HCT116 (cell line): ENCODE results near the gene GSG1L. TPM values are rescaled to one million over a fixed set of nuclear protein-coding genes. Genes with fewer than 3 reads are reported as not detected.

ENCODE experiments used
- ATAC-seq: fragments of 200-7000 bp; cut with Tn5 transposase; 2 replicates; pipeline ENCODE4 v1.9.1; 2020; ENCODE audit warnings: mild to moderate bottlenecking, moderate library complexity
- BruUV-seq: library from RNA; stranded (reverse); fragments of 400-500 nt; replicated peaks from 2 replicates; lab custom pipeline; 2021; lab: Mats Ljungman, UMichigan
- CTCF ChIA-PET: fragments of 300-600 bp; sonication (Branson Sonifier 250); formaldehyde crosslinking; loops from one replicate; lab custom pipeline; 2021; ENCODE audit warnings: antibody characterized with exemption; lab: Charles Lee
- POLR2A ChIA-PET: fragments of 300-600, 350-600 bp; sonication (Branson Sonifier 250); formaldehyde crosslinking; loops from one replicate; lab custom pipeline; 2021; ENCODE audit warnings: antibody characterized with exemption; lab: Charles Lee
- RAD21 ChIA-PET, 2 experiments: fragments of 300-600 bp; sonication (Branson Sonifier 250); formaldehyde crosslinking; loops; one replicate each; lab custom pipeline; 2023; ENCODE audit warnings: low total read pairs in 2 of 2; ENCODE audit not compliant: uncharacterized antibody in 2 of 2, unreplicated experiment in 2 of 2, low non-redundant PET in 1 of 2; lab: Charles Lee
- DNase-seq: peaks from one replicate; pipeline ENCODE4 v3.0.0-alpha.2; 2010; ENCODE audit warnings: low read depth, low spot score
- H2AFZ ChIP-seq: fragments of 200-600 bp; shearing (Covaris generic), sonication (generic); 2 replicates; pipeline ENCODE4 v1.6.1; 2017; ENCODE audit warnings: low read depth, mixed run types, mixed read lengths, antibody characterized with exemption, low read length; ENCODE audit not compliant: poor library complexity, severe bottlenecking
- H3K27ac ChIP-seq: 2 replicates; pipeline ENCODE4 v1.5.1; 2012; ENCODE audit warnings: low read depth, low read length
- H3K27me3 ChIP-seq: fragments of 200-600 bp; sonication (generic); 2 replicates; pipeline ENCODE4 v1.6.1; 2016; ENCODE audit warnings: mixed run types, low read length, mixed read lengths; ENCODE audit not compliant: insufficient read depth
- H3K36me3 ChIP-seq, 2 experiments: fragments of 200-500 bp in 1 of 2; fragments of 200-600 bp in 1 of 2; sonication (Bioruptor generic) in 1 of 2; sonication (generic) in 1 of 2; 2 replicates each; pipeline versions ENCODE4 v1.5.1 to v1.6.1; 2014 to 2016; ENCODE audit warnings: low read length in 2 of 2, inconsistent platforms in 1 of 2, mixed read lengths in 1 of 2, mixed run types in 1 of 2; ENCODE audit not compliant: insufficient read depth in 2 of 2, control insufficient read depth in 1 of 2
- H3K4me1 ChIP-seq, 2 experiments: fragments of 200-600 bp in 1 of 2; sonication (generic) in 1 of 2; 2 replicates each; pipeline versions ENCODE4 v1.5.1 to v1.6.1; 2012 to 2017; ENCODE audit warnings: low read length in 2 of 2, inconsistent platforms in 1 of 2, mild to moderate bottlenecking in 1 of 2, mixed read lengths in 1 of 2, mixed run types in 1 of 2, moderate library complexity in 1 of 2; ENCODE audit not compliant: insufficient read depth in 2 of 2, control insufficient read depth in 1 of 2
- H3K4me2 ChIP-seq: fragments of 200-600 bp; sonication (generic); 2 replicates; pipeline ENCODE4 v1.6.1; 2017; ENCODE audit warnings: mixed run types, low read length, mixed read lengths
- H3K4me3 ChIP-seq, 2 experiments: fragments of 200-600 bp in 1 of 2; sonication (generic) in 1 of 2; replicated peaks in 1 of 2; 2 replicates each; pipeline ENCODE4 v1.5.1; 2011 to 2016; ENCODE audit warnings: low read length in 2 of 2, control low read depth in 1 of 2, low read depth in 1 of 2, mild to moderate bottlenecking in 1 of 2, mixed read lengths in 1 of 2, mixed run types in 1 of 2
- H3K79me2 ChIP-seq: fragments of 200-600 bp; sonication (generic); 2 replicates; pipeline ENCODE4 v1.6.1; 2017; ENCODE audit warnings: mild to moderate bottlenecking, mixed run types, low read length, moderate library complexity, mixed read lengths; ENCODE audit not compliant: insufficient read depth
- H3K9ac ChIP-seq: fragments of 200-600 bp; sonication (generic); 2 replicates; pipeline ENCODE4 v1.6.1; 2016; ENCODE audit warnings: low read length, mixed read lengths
- H3K9me2 ChIP-seq: fragments of 200-600 bp; sonication (generic), shearing (Covaris generic); 2 replicates; pipeline ENCODE4 v1.6.1; 2017; ENCODE audit warnings: mixed run types, mild to moderate bottlenecking, moderate library complexity; ENCODE audit not compliant: insufficient read depth
- H3K9me3 ChIP-seq, 2 experiments: fragments of 200-500 bp in 1 of 2; fragments of 200-600 bp in 1 of 2; sonication (Bioruptor generic) in 1 of 2; sonication (generic) in 1 of 2; 2 replicates each; pipeline ENCODE4 v1.6.1; 2014 to 2017; ENCODE audit warnings: low read length in 2 of 2, mixed read lengths in 2 of 2, inconsistent platforms in 1 of 2, low read depth in 1 of 2, mild to moderate bottlenecking in 1 of 2, mixed run types in 1 of 2, moderate library complexity in 1 of 2; ENCODE audit not compliant: control insufficient read depth in 1 of 2, insufficient read depth in 1 of 2
- H4K20me1 ChIP-seq: fragments of 200-600 bp; sonication (generic), shearing (Covaris generic); 2 replicates; pipeline ENCODE4 v1.6.1; 2017; ENCODE audit warnings: mixed run types, mild to moderate bottlenecking, moderate library complexity; ENCODE audit not compliant: insufficient read depth
- CBX3 ChIP-seq: IDR thresholded peaks from 2 replicates; pipeline ENCODE4 v1.6.1; 2012; ENCODE audit warnings: low read depth
- CEBPB ChIP-seq: IDR thresholded peaks from 2 replicates; pipeline ENCODE4 v1.6.1; 2012; ENCODE audit warnings: low read depth
- EGR1 ChIP-seq: IDR thresholded peaks from 2 replicates; pipeline ENCODE4 v1.6.1; 2012; ENCODE audit warnings: low read depth
- EZH2phosphoT487 ChIP-seq: fragments of 200-600 bp; IDR thresholded peaks from 2 replicates; pipeline ENCODE4 v1.6.1; 2018; ENCODE audit warnings: antibody characterized with exemption, borderline replicate concordance
- FOSL1 ChIP-seq: IDR thresholded peaks from 2 replicates; pipeline ENCODE4 v1.6.1; 2012; ENCODE audit warnings: low read depth
- JUND ChIP-seq: IDR thresholded peaks from 2 replicates; pipeline ENCODE4 v1.6.1; 2012
- POLR2AphosphoS5 ChIP-seq: IDR thresholded peaks from 2 replicates; pipeline ENCODE4 v1.6.1; 2011; ENCODE audit warnings: mild to moderate bottlenecking, low read depth, low read length, moderate library complexity
- RAD21 ChIP-seq: IDR thresholded peaks from 2 replicates; pipeline ENCODE4 v1.6.1; 2012; ENCODE audit warnings: low read depth, mild to moderate bottlenecking
- SIN3A ChIP-seq: IDR thresholded peaks from 2 replicates; pipeline ENCODE4 v1.6.1; 2012; ENCODE audit warnings: low read depth
- SP1 ChIP-seq: IDR thresholded peaks from 2 replicates; pipeline ENCODE4 v1.6.1; 2012; ENCODE audit warnings: low read depth
- TCF7L2 ChIP-seq: IDR thresholded peaks from 2 replicates; pipeline ENCODE4 v1.7.0; 2011; ENCODE audit warnings: borderline replicate concordance, inconsistent platforms; ENCODE audit not compliant: insufficient read depth, insufficient read length; ENCODE audit errors: extremely low read depth
- YY1 ChIP-seq: IDR thresholded peaks from 2 replicates; pipeline ENCODE4 v1.6.1; 2011; ENCODE audit warnings: low read length, low read depth, moderate library complexity, mild to moderate bottlenecking; ENCODE audit not compliant: insufficient replicate concordance; ENCODE audit errors: extremely low read depth
- ZFX ChIP-seq: fragments of 450-650 bp; IDR thresholded peaks from 2 replicates; pipeline ENCODE4 v1.6.1; 2017
- ZNF274 ChIP-seq: fragments of 200-500 bp; sonication (Bioruptor generic); IDR thresholded peaks from 2 replicates; pipeline ENCODE4 v1.6.1; 2014; ENCODE audit warnings: mild to moderate bottlenecking, low read depth, low read length, inconsistent platforms
- intact Hi-C: fragments of 100-400 bp; cut with micrococcal nuclease; formaldehyde crosslinking; loops from 2 replicates; pipeline ENCODE4 v1.10.0; 2022
- total RNA-seq: library from RNA; stranded (reverse); gene quantifications from one replicate; pipeline ENCODE4 v1.2.1, GENCODE V29; 2021; ENCODE audit not compliant: unreplicated experiment
- TF ChIP-seq, protein P1 (sequence below): IDR thresholded peaks from 2 replicates; pipeline ENCODE4 v1.6.1; 2012; ENCODE audit warnings: low read depth
- TF ChIP-seq, protein P2 (sequence below): IDR thresholded peaks from 2 replicates; pipeline ENCODE4 v1.6.1; 2012
- TF ChIP-seq, protein P3 (sequence below), 3 experiments: fragments of 200-600 bp in 1 of 3; sonication (generic) in 1 of 3; IDR thresholded peaks in 2 of 3; conservative IDR thresholded peaks in 1 of 3; 2 replicates each; pipeline ENCODE4 v1.5.1; 2012 to 2017; ENCODE audit warnings: low read depth in 2 of 3, low read length in 2 of 3, antibody characterized with exemption in 1 of 3, borderline replicate concordance in 1 of 3, control low read depth in 1 of 3, mild to moderate bottlenecking in 1 of 3, mixed read lengths in 1 of 3, mixed run types in 1 of 3, moderate library complexity in 1 of 3; ENCODE audit not compliant: insufficient read depth in 1 of 3

GSG1L gene
- total RNA-seq, 1 experiment from 2014 or later: not detected

DNA sequence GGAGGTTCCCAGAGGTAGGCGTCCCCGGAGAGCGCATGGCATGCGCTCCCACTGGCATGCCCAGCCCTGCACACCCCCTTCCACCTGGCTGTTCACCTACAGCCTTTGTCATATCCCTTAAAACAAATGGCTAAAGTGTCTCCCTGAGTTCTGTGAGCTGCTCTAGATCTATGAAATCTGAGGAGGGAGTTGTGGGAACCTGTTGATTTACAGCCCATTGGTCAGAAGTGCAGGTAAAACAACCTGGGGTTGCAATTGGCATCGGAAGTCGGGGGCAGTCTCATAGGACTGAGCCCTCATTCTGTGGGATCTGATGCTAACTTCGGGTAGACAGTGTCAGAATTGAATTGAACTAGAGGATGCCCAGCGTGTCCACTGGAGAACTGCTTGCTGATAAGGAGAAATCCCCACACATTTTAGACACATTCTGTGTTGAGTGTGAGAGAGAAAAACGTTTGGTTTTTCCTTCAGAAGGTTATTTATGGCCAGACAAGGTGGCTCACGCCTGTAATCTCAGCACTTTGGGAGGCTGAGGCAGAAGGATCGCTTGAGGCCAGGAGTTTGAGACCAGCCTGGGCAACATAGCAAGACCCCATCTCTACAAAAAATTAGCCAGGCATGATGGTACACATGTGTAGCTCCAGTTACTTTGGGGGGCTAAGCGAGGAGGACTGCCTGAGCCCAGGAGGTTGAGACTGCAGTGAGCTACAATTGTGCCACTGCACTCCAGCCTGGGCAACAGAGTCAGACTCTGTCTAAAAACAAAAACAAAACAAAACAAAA, 22.1 kb upstream of the GSG1L start:
- POLR2A ChIA-PET: no interaction called here

More for the DNA sequence above, 22.1 kb upstream of the GSG1L start:
- no peaks in the 10 kb centered on the region for H3K36me3 ChIP-seq
- DNase-seq (no peak), ATAC-seq (no peak)
- H3K4me2 ChIP-seq: no peak overlapping the region
- H3K9me2 ChIP-seq: no peaks in the 10 kb centered on the region
- no peaks in the 10 kb centered on the region for H3K79me2 ChIP-seq
- no peaks in the 10 kb centered on the region for H3K9me3 ChIP-seq
- ChIA-PET CTCF (no interaction called here), RAD21 (no interaction called here)
- no peaks in the 10 kb centered on the region for H3K27me3 ChIP-seq
- H3K4me1 ChIP-seq: peaks cover 0 to under 1% of the 10 kb centered on the region in 2 experiments; a peak in 1 of 4 replicates
- no peak overlapping the region for H2AFZ ChIP-seq
- H4K20me1 ChIP-seq: no peaks in the 10 kb centered on the region
- H3K9ac ChIP-seq: no peak overlapping the region
- intact Hi-C loops: no loop called here
- BruUV-seq: no TSS peak
- no peak overlapping the region for H3K4me3 ChIP-seq
- TF ChIP-seq YY1: no peak
- no peak for TF ChIP-seq CBX3
- TF ChIP-seq POLR2AphosphoS5: no peak
- TF ChIP-seq, protein P1, sequence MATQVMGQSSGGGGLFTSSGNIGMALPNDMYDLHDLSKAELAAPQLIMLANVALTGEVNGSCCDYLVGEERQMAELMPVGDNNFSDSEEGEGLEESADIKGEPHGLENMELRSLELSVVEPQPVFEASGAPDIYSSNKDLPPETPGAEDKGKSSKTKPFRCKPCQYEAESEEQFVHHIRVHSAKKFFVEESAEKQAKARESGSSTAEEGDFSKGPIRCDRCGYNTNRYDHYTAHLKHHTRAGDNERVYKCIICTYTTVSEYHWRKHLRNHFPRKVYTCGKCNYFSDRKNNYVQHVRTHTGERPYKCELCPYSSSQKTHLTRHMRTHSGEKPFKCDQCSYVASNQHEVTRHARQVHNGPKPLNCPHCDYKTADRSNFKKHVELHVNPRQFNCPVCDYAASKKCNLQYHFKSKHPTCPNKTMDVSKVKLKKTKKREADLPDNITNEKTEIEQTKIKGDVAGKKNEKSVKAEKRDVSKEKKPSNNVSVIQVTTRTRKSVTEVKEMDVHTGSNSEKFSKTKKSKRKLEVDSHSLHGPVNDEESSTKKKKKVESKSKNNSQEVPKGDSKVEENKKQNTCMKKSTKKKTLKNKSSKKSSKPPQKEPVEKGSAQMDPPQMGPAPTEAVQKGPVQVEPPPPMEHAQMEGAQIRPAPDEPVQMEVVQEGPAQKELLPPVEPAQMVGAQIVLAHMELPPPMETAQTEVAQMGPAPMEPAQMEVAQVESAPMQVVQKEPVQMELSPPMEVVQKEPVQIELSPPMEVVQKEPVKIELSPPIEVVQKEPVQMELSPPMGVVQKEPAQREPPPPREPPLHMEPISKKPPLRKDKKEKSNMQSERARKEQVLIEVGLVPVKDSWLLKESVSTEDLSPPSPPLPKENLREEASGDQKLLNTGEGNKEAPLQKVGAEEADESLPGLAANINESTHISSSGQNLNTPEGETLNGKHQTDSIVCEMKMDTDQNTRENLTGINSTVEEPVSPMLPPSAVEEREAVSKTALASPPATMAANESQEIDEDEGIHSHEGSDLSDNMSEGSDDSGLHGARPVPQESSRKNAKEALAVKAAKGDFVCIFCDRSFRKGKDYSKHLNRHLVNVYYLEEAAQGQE: no peak
- no peak for TF ChIP-seq SIN3A
- TF ChIP-seq CEBPB: no peak
- no peak for TF ChIP-seq ZFX
- TF ChIP-seq SP1: no peak
- TF ChIP-seq EZH2phosphoT487: no peak
- no peak for TF ChIP-seq RAD21
- TF ChIP-seq ZNF274: no peak
- no peak for TF ChIP-seq FOSL1
- TF ChIP-seq, protein P2, sequence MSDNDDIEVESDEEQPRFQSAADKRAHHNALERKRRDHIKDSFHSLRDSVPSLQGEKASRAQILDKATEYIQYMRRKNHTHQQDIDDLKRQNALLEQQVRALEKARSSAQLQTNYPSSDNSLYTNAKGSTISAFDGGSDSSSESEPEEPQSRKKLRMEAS: no peak
- no peak for TF ChIP-seq TCF7L2
- TF ChIP-seq, protein P3, sequence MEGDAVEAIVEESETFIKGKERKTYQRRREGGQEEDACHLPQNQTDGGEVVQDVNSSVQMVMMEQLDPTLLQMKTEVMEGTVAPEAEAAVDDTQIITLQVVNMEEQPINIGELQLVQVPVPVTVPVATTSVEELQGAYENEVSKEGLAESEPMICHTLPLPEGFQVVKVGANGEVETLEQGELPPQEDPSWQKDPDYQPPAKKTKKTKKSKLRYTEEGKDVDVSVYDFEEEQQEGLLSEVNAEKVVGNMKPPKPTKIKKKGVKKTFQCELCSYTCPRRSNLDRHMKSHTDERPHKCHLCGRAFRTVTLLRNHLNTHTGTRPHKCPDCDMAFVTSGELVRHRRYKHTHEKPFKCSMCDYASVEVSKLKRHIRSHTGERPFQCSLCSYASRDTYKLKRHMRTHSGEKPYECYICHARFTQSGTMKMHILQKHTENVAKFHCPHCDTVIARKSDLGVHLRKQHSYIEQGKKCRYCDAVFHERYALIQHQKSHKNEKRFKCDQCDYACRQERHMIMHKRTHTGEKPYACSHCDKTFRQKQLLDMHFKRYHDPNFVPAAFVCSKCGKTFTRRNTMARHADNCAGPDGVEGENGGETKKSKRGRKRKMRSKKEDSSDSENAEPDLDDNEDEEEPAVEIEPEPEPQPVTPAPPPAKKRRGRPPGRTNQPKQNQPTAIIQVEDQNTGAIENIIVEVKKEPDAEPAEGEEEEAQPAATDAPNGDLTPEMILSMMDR (IDR thresholded peaks at IDR 0.05 in 2 of 3, conservative IDR thresholded peaks at IDR 0.05 in 1 of 3; ENCODE audit: borderline replicate concordance in 1 of 3, insufficient read depth in 1 of 3, low read depth in 2 of 3, low read length in 2 of 3): no peak
- no peak for TF ChIP-seq EGR1
- TF ChIP-seq JUND: no peak
- H3K27ac ChIP-seq: no peak overlapping the region
